GM19043 (cell line): ENCODE results near the gene ADAMTS13.

Experiments used
- ATAC-seq: cut with Tn5 transposase; IDR thresholded peaks from one replicate; pipeline ENCODE4 v1.9.1; 2021; ENCODE audit warnings: low read depth; ENCODE audit not compliant: unreplicated experiment

Gene ADAMTS13

DNA sequence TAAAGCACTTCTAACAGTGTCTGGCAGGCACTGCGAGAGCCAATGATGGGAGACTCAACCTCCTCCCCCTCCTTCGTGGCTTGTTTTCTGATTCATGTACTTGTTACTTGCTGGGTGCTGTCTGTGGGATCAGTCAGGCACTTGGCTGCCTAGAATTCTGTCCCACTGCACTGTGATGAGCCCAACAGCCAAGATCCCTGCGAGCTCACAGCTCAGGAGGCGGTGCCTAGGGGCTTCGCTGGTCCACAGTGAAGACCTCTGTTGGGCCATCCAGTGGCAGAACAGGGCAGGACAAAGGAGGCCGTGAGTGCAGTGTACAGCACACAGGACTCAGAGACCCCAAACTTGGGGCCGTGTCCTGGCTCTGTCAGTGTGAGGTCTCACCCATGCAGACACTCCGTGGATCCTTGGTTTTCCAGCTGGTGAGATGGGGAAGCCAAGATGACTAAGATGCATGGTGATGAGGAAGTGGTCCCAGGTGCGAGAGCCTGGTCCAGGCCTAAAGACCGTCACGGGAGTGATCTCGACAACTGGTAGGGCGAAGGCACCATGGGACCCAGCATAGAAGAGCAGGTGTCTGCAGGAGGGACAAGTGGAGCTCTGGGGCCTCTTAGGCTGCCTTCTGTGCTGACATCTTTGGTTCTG is 83.1 kb downstream of the ADAMTS13 start:
- no peak for ATAC-seq

GRCh38 chr9:133505901-133506652 is 83.9 kb downstream of the ADAMTS13 start:
- ATAC-seq, result no peak

DNA sequence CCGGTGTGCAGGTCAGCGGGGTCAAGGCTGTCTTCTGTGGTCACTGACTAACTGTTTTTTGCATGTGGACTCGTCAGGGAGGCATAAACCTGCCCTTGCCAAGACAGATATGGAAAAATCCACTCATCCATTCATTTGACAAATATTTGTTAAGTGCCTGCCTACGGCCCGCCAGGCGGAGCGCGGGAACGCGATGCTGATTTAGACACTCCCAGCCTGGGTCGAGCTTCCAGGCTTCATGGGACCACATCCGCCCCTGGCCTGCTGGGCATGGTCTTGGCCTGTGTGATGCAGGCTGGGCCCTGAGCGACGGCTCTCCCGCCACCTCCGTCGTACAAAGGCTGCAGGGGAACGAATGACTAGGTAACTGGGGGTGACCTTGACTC is 84.5 kb downstream of the ADAMTS13 start:
- ATAC-seq, result no peak

DNA sequence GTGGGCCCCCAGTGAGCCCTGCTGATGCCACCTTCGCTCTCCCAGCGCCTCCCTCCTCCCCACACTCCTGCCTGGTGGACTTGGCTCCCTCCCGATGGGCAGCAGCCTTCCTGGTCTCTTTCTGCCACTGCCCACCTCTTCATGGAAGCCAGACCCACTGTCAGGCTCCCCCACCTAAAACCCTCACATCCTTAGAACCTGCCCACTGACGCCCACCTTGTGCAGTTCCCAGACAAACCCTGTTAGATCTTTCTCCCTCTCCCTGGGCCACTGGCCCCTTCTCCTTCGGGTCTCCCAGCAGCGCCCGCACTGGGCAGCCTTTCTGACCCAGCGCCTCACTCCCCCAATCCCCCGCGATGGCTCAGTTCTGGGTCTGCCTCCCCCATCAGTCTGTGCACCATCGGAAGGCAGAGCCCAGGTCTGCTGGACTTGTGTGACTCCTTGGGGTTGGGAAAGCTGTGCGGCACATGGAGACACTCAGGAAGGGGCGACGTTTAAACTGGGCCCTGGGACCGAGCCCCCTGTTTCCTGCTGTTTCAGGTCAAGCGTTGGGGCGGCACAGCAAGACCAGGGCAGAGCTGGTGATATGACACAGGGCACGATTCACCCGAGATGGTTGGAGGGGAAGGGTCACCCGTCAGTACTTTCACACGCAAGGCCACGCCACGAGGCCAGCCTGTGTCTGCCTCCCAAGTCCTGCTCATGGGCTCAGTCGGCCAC is 85.2 kb downstream of the ADAMTS13 start:
- ATAC-seq, result no peak

GRCh38 chr9:133508046-133508445 is 85.9 kb downstream of the ADAMTS13 start:
- ATAC-seq, result no peak
